K562 (cell line): ENCODE measurements around the gene SPIRE1. TPM values are rescaled to one million over a fixed set of nuclear protein-coding genes. Genes with fewer than 3 reads are reported as not detected.

Experiments used
- ATAC-seq: fragments of 200-7000 bp; cut with Tn5 transposase; 3 replicates; pipeline ENCODE4 v1.9.1; 2020; ENCODE audit warnings: moderate library complexity
- BruUV-seq: library from RNA; stranded (reverse); fragments of 400-500 nt; replicated peaks from 2 replicates; lab custom pipeline; 2021; lab: Mats Ljungman, UMichigan
- CTCF ChIA-PET: fragments of 300-600 bp; formaldehyde crosslinking; extraction: SDS; loops from one replicate; lab custom pipeline; 2021; ENCODE audit warnings: low intra/inter-chr PET ratio; lab: Yijun Ruan, JAX
- POLR2A ChIA-PET: fragments of 300-600, 350-650 bp; sonication (Branson Sonifier 250); formaldehyde crosslinking; extraction: SDS; loops from one replicate; lab custom pipeline; 2021; ENCODE audit warnings: antibody characterized with exemption, inconsistent platforms; lab: Yijun Ruan, JAX
- DNase-seq, 4 experiments: peaks; one replicate each; pipeline versions ENCODE4 v3.0.0 to v3.0.0-alpha.2; 2011 to 2018; ENCODE audit warnings: low spot score in 3 of 4, mixed read lengths in 3 of 4; ENCODE audit errors: extremely low read depth in 1 of 4
- FAIRE-seq: peaks from 2 replicates; lab custom pipeline; 2011; peaks lifted over from hg19 to GRCh38; lab: Jason Lieb, UNC
- H2AFZ ChIP-seq: 2 replicates; pipeline ENCODE4 v1.6.0; 2011; ENCODE audit warnings: low read depth, low read length, control low read depth, inconsistent platforms
- H3K27ac ChIP-seq: fragments of 200-600 bp; 3 replicates; pipeline ENCODE4 v1.8.0; 2011; ENCODE audit warnings: low read depth, mild to moderate bottlenecking, control low read depth, inconsistent platforms, low read length, moderate library complexity, mixed read lengths; ENCODE audit errors: extremely low read depth
- H3K27me3 ChIP-seq, 2 experiments: fragments of 300-600 bp in 1 of 2; 2 replicates in 1 of 2; 3 replicates in 1 of 2; pipeline versions ENCODE4 v1.6.0 to v1.8.0; 2011; ENCODE audit warnings: inconsistent platforms in 2 of 2, low read length in 2 of 2, mild to moderate bottlenecking in 1 of 2, mixed read lengths in 1 of 2, moderate library complexity in 1 of 2; ENCODE audit not compliant: control insufficient read depth in 2 of 2, insufficient read depth in 2 of 2
- H3K36me3 ChIP-seq: fragments of 300-600 bp; 3 replicates; pipeline ENCODE4 v1.8.0; 2011; ENCODE audit warnings: mild to moderate bottlenecking, low read length, inconsistent platforms; ENCODE audit not compliant: control insufficient read depth, insufficient read depth
- H3K4me1 ChIP-seq, 2 experiments: fragments of 200-600 bp in 1 of 2; replicated peaks in 1 of 2; 2 replicates in 1 of 2; 3 replicates in 1 of 2; pipeline versions ENCODE4 v1.5.1 to v1.8.0; 2011; ENCODE audit warnings: inconsistent platforms in 2 of 2, low read length in 2 of 2, mild to moderate bottlenecking in 1 of 2, mixed read lengths in 1 of 2, moderate library complexity in 1 of 2; ENCODE audit not compliant: control insufficient read depth in 2 of 2, insufficient read depth in 2 of 2
- H3K4me2 ChIP-seq: 2 replicates; pipeline ENCODE4 v1.6.1; 2011; ENCODE audit warnings: low read length, control low read depth, inconsistent platforms, mixed read lengths; ENCODE audit not compliant: insufficient read depth
- H3K4me3 ChIP-seq: fragments of 200-600 bp; sonication (generic), shearing (Covaris generic); 2 replicates; pipeline ENCODE4 v1.5.1; 2016; ENCODE audit warnings: control low read depth, inconsistent platforms
- H3K79me2 ChIP-seq: fragments of 200-600 bp; 3 replicates; pipeline ENCODE4 v1.8.0; 2011; ENCODE audit warnings: low read length, inconsistent platforms; ENCODE audit not compliant: control insufficient read depth, insufficient read depth
- H3K9ac ChIP-seq, 2 experiments: 2 replicates each; pipeline versions ENCODE4 v1.6.0 to v1.6.1; 2011; ENCODE audit warnings: low read depth in 2 of 2, low read length in 2 of 2, control low read depth in 1 of 2, inconsistent platforms in 1 of 2, mild to moderate bottlenecking in 1 of 2, mixed read lengths in 1 of 2; ENCODE audit not compliant: insufficient read depth in 1 of 2
- H3K9me1 ChIP-seq: one replicate; pipeline ENCODE4 v1.6.0; 2011; ENCODE audit warnings: inconsistent platforms, mild to moderate bottlenecking, low read length, moderate library complexity; ENCODE audit not compliant: control insufficient read depth, insufficient read depth
- H3K9me3 ChIP-seq: replicated peaks from 2 replicates; pipeline ENCODE4 v1.5.1; 2011; ENCODE audit warnings: low read depth, low read length, inconsistent platforms; ENCODE audit not compliant: control insufficient read depth, insufficient read depth
- H4K20me1 ChIP-seq: replicated peaks from 2 replicates; pipeline ENCODE4 v1.6.1; 2011; ENCODE audit warnings: low read length, inconsistent platforms, mixed read lengths; ENCODE audit not compliant: control insufficient read depth, insufficient read depth
- ETV1 ChIP-seq: fragments of 450-650 bp; conservative IDR thresholded peaks from 2 replicates; pipeline ENCODE4 v1.6.1; 2016; ENCODE audit warnings: missing genetic modification characterization, control low read depth, low read depth, missing compliant biosample characterization
- HIVEP1 ChIP-seq: fragments of 250-450 bp; sonication (Bioruptor Pico); IDR thresholded peaks from 2 replicates; pipeline ENCODE4 v1.4.0; 2020; ENCODE audit warnings: mild to moderate bottlenecking
- MXD1 ChIP-seq: fragments of 250-450 bp; sonication (Bioruptor Pico); IDR thresholded peaks from 2 replicates; pipeline ENCODE4 v1.8.0; 2021; ENCODE audit warnings: borderline replicate concordance, mild to moderate bottlenecking, moderate library complexity; ENCODE audit not compliant: poor library complexity, severe bottlenecking
- SAFB ChIP-seq: fragments of 200-400 bp; formaldehyde crosslinking; IDR thresholded peaks from 2 replicates; pipeline ENCODE4 v1.6.1; 2017; ENCODE audit warnings: low read depth, low read length, borderline replicate concordance
- SETDB1 ChIP-seq: IDR thresholded peaks from one replicate; pipeline ENCODE4 v1.6.1; 2012; ENCODE audit warnings: low read length, control low read depth, inconsistent platforms
- ZNF121 ChIP-seq: sonication (generic); formaldehyde crosslinking; conservative IDR thresholded peaks from 2 replicates; pipeline ENCODE4 v1.8.0; 2022; ENCODE audit warnings: missing genetic modification reagents
- ZNF431 ChIP-seq: sonication (generic); formaldehyde crosslinking; IDR thresholded peaks from 2 replicates; pipeline ENCODE4 v1.8.0; 2022; ENCODE audit warnings: mild to moderate bottlenecking, missing genetic modification reagents
- ZNF445 ChIP-seq: fragments of 250-450 bp; sonication (Bioruptor Pico); IDR thresholded peaks from 2 replicates; pipeline ENCODE4 v1.4.0; 2020; ENCODE audit warnings: low read depth, mild to moderate bottlenecking, moderate library complexity
- ZNF57 ChIP-seq: fragments of 450-650 bp; formaldehyde crosslinking; IDR thresholded peaks from 2 replicates; pipeline ENCODE4 v1.4.0; 2020; ENCODE audit warnings: mild to moderate bottlenecking, moderate library complexity
- WGBS: fragments of 100-300 bp; shearing (Covaris generic); methylation state at CpG from one replicate; pipeline ENCODE4 v1.1.6; 2016; ENCODE audit warnings: low coverage, mixed read lengths; ENCODE audit not compliant: insufficient coverage; ENCODE audit errors: missing lambda C conversion rate; 5-methylcytosine and 5-hydroxymethylcytosine counted together
- in situ Hi-C: fragments of 300-500 bp; cut with MboI; formaldehyde crosslinking; loops from 4 replicates; pipeline ENCODE4 v1.15.0; 2018; ENCODE audit warnings: inconsistent platforms, mixed read lengths
- intact Hi-C: fragments of 100-400 bp; cut with micrococcal nuclease; formaldehyde crosslinking; loops from 2 replicates; pipeline ENCODE4 v1.14.2; 2022
- polyA plus RNA-seq, 8 experiments: library from polyadenylated mRNA; depleted of rRNA in 4 of 8; stranded (reverse) in 5 of 8; unstranded in 3 of 8; fragments of >200 nt; fragmentation: Nextera tagmentation in 2 of 8; fragmentation: Illumina TruSeq in 1 of 8; extraction: Ambion mirVana in 2 of 8; extraction: Trizol in 1 of 8; gene quantifications; 2 replicates each; pipeline versions ENCODE4 v1.2.1 to v1.2.3, GENCODE V29; 2011 to 2014; ENCODE audit warnings: inconsistent platforms in 1 of 8, missing spikeins in 1 of 8
- total RNA-seq, 7 experiments: library from RNA; depleted of rRNA in 6 of 7; stranded (reverse); fragments of >200 nt in 6 of 7; fragmentation: Illumina TruSeq in 2 of 7; extraction: Trizol in 2 of 7; gene quantifications; 2 replicates each; pipeline versions ENCODE4 v1.2.1 to v1.2.3, GENCODE V29; 2011 to 2021; ENCODE audit warnings: low replicate concordance in 1 of 7
- TF ChIP-seq, protein P1 (sequence below): sonication (generic); formaldehyde crosslinking; IDR thresholded peaks from 2 replicates; pipeline ENCODE4 v1.9.0; 2022; ENCODE audit warnings: mild to moderate bottlenecking, missing genetic modification reagents
- TF ChIP-seq, protein P2 (sequence below): sonication (generic); formaldehyde crosslinking; IDR thresholded peaks from 2 replicates; pipeline ENCODE4 v1.8.0; 2022; ENCODE audit warnings: missing genetic modification reagents, mild to moderate bottlenecking, moderate library complexity, borderline replicate concordance

SPIRE1 gene
- total and polyA plus RNA-seq, 9 of the 15 experiments (the other 6 are each of a cell fraction or from before 2014, with no cell fraction given) = 2.9 to 14.0 (median 10.2) TPM

- TF ChIP-seq MXD1 (CRISPR knock-in tag) (no peak), ZNF445 (CRISPR knock-in tag) (no peak), ZNF57 (CRISPR knock-in tag) (no peak), SETDB1 (no peak), SAFB (no peak), ZNF431 (CRISPR knock-in tag) (no peak)
- TF ChIP-seq, protein P1, sequence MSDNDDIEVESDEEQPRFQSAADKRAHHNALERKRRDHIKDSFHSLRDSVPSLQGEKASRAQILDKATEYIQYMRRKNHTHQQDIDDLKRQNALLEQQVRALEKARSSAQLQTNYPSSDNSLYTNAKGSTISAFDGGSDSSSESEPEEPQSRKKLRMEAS (CRISPR knock-in tag) = no peak
- TF ChIP-seq, protein P2, sequence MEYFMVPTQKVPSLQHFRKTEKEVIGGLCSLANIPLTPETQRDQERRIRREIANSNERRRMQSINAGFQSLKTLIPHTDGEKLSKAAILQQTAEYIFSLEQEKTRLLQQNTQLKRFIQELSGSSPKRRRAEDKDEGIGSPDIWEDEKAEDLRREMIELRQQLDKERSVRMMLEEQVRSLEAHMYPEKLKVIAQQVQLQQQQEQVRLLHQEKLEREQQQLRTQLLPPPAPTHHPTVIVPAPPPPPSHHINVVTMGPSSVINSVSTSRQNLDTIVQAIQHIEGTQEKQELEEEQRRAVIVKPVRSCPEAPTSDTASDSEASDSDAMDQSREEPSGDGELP = no peak
Observed at GRCh38 chr18:12417687-12418086, 240.2 kb downstream of the SPIRE1 start (continued).

DNA sequence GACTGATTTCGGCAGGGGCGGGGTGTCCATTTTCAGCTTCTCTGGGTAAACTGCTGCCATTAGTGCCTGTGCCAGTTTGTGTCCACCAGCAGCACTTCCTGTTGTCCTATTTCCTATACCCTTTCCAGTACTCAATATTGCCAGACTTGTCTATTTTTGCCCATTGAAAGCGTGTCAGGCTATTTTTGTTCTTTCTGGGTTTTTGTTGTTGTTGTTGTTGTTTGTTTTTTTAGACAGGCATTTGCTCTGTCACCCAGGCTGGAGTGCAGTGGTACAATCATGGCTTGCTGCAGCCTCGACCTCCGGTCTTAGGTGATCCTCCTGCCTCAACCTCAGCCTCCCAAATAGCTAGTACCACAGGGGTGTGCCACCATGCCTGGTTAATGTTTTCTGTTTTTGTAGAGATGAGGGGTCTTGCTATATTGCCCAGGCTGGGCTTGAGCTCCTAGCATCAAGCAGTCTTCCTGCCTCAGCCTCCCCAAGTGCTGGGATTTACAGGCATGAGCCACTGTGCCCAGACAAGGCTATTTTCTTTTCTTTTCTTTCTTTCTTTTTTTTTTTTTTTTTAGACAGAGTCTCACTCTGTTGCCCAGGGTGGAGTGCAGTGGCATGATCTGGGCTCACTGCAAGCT, 241.7 kb downstream of the SPIRE1 start:
- 87% methylated on average over 5 of the region's 5 CpGs for WGBS
- in situ Hi-C loops = no loop called here
- no peaks in the 10 kb centered on the region for H4K20me1 ChIP-seq
- FAIRE-seq = no peak
- no peak overlapping the region for H3K27ac ChIP-seq
- H2AFZ ChIP-seq = no peak overlapping the region
- no peak overlapping the region for H3K9ac ChIP-seq
- H3K4me2 ChIP-seq = no peak overlapping the region
- H3K4me1 ChIP-seq = peaks cover 3 to 13% of the 10 kb centered on the region in 2 experiments; a peak in 4 of 5 replicates
- no peak overlapping the region for H3K4me3 ChIP-seq
- H3K9me1 ChIP-seq = no peaks in the 10 kb centered on the region
- ChIA-PET POLR2A (no interaction called here), CTCF (no interaction called here)
- no peak for TF ChIP-seq ETV1 (tag)
- TF ChIP-seq HIVEP1 (CRISPR knock-in tag) = no peak
- TF ChIP-seq ZNF121 = peak; percentile 61
- H3K36me3 ChIP-seq = no peaks in the 10 kb centered on the region; the same call in 2 of the 3 replicates
- intact Hi-C loops = no loop called here
- no peaks in the 10 kb centered on the region for H3K27me3 ChIP-seq
- no peaks in the 10 kb centered on the region for H3K9me3 ChIP-seq
- no peak for DNase-seq
- BruUV-seq = no TSS peak
- ATAC-seq = no peak
- peaks cover 3% of the 10 kb centered on the region; the same call in 2 of the 3 replicates for H3K79me2 ChIP-seq
